ENCODE measurements around the gene TAPBP. TPM values are rescaled to one million over a fixed set of nuclear protein-coding genes. Genes with fewer than 3 reads are reported as not detected.
A peak's percentile ranks its signal among the peaks of the same experiment; 100 is the strongest.

The TAPBP gene
- total and polyA plus RNA-seq, 9 of the 15 experiments (the other 6 are each of a cell fraction or from before 2014, with no cell fraction given), result 5.6 to 74.0 (median 22.3) TPM

GRCh38 chr6:33316603-33317418 is 2.9 kb upstream of the TAPBP start:
- ATAC-seq, result no peak
- 53% methylated on average over 19 of the region's 19 CpGs for WGBS (ENCODE audit: insufficient coverage, low coverage, missing lambda C conversion rate)
- TF ChIP-seq JUN (IDR thresholded peaks at IDR 0.05; ENCODE audit: borderline replicate concordance, low read depth, low read length) (no peak), JUN (CRISPR knock-in tag; IDR thresholded peaks at IDR 0.05; ENCODE audit: borderline replicate concordance) (no peak), BCOR (IDR thresholded peaks at IDR 0.05) (peak; percentile 88), ZNF280B (CRISPR knock-in tag; IDR thresholded peaks at IDR 0.05) (no peak), RFX1 (IDR thresholded peaks at IDR 0.05) (no peak), CHD4 (IDR thresholded peaks at IDR 0.05; ENCODE audit: insufficient read depth, insufficient replicate concordance, low read depth, low read length, poor library complexity, severe bottlenecking) (peak; percentile 30), KDM1A (IDR thresholded peaks at IDR 0.05) (peak in 1 of 2 experiments; percentile 73; a peak in 3 of 4 replicates), ELF4 (CRISPR knock-in tag; IDR thresholded peaks at IDR 0.05) (no peak), KAT8 (IDR thresholded peaks at IDR 0.05; ENCODE audit: low read depth) (no peak), GATA2 (CRISPR knock-in tag; IDR thresholded peaks at IDR 0.05) (peak; percentile 84), ESRRA (IDR thresholded peaks at IDR 0.05; ENCODE audit: borderline replicate concordance, low read depth) (peak; percentile 72), MLX (CRISPR knock-in tag; conservative IDR thresholded peaks at IDR 0.05) (no peak), SMARCB1 (IDR thresholded peaks at IDR 0.05; ENCODE audit: insufficient read length, low read depth) (peak; percentile 34), ID3 (CRISPR knock-in tag; IDR thresholded peaks at IDR 0.05) (no peak), ID3 (tag; IDR thresholded peaks at IDR 0.05) (no peak), ATF4 (CRISPR knock-in tag; IDR thresholded peaks at IDR 0.05) (peak; percentile 12; the same call in 1 of the 2 replicates)

More at GRCh38 chr6:33316603-33317418, 2.9 kb upstream of the TAPBP start:
- Histone ChIP-seq H3K9me1 (ENCODE audit: control insufficient read depth, insufficient read depth, low read length) (peaks cover 3% of the 10 kb centered on the region), H3K9ac (ENCODE audit: insufficient read depth in 1 of 2, low read depth in 2 of 2, low read length in 2 of 2) (peak overlapping the region; percentile 23 to 38; a peak in 3 of 4 replicates), H4K20me1 (replicated peaks; ENCODE audit: control insufficient read depth, insufficient read depth, low read length) (peaks cover 10% of the 10 kb centered on the region; the same call in 1 of the 2 replicates), H3K9me3 (replicated peaks; ENCODE audit: control insufficient read depth, insufficient read depth, low read depth, low read length) (no peaks in the 10 kb centered on the region), H3K4me2 (ENCODE audit: insufficient read depth, low read length) (peak overlapping the region; percentile 77), H3K27ac (ENCODE audit: extremely low read depth, low read depth, low read length) (no peak overlapping the region), H3K4me3 (peak overlapping the region; percentile 63), H2AFZ (ENCODE audit: low read depth, low read length) (no peak overlapping the region), H3K36me3 (ENCODE audit: control insufficient read depth, insufficient read depth, low read length) (peaks cover 46% of the 10 kb centered on the region), H3K79me2 (ENCODE audit: control insufficient read depth, insufficient read depth, low read length) (peaks cover 65% of the 10 kb centered on the region), H3K4me1 (replicated peaks in 1 of 2; ENCODE audit: control insufficient read depth in 2 of 2, insufficient read depth in 2 of 2, low read length in 2 of 2) (peaks cover 60 to 80% of the 10 kb centered on the region in 2 experiments), H3K27me3 (ENCODE audit: control insufficient read depth in 2 of 2, insufficient read depth in 2 of 2, low read length in 2 of 2) (no peaks in the 10 kb centered on the region)
- no TSS peak for BruUV-seq (replicated peaks)
- in situ Hi-C loops (cut with MboI), result no loop called here
- FAIRE-seq, result no peak
- ChIA-PET CTCF (ENCODE audit: low intra/inter-chr PET ratio) (no interaction called here), POLR2A (interaction anchor here (0.5 to 2.6 kb wide), 10 partner anchors 9 to 345 kb away, joined by 3 to 32 read pairs (median 4); partner anchors contain the start of genes B3GALT4, RGL2, RPS18 and VPS52)
- intact Hi-C loops (cut with micrococcal nuclease), result loop anchor here (1.0 kb wide), 1 partner anchor 45 kb away; the partner anchor contains the start of gene RPS18
- DNase-seq (ENCODE audit: extremely low read depth in 1 of 4, low spot score in 3 of 4), result no peak

All from K562 (cell line).